ENCODE data around the gene SAG.
A peak's percentile ranks its signal among the peaks of the same experiment; 100 is the strongest.

SAG gene

GRCh38 chr2:233307565-233307964 is at the start of gene SAG:
Gene SAG (plus strand): TSS chr2:233307816. CDS start chr2:233309190, 1,374 bp downstream.
- DNase-seq, result no peak

- DNase-seq, result no peak
These were observed 49.4 kb upstream of the SAG start for GRCh38 chr2:233258211-233258610.

GRCh38 chr2:233259730-233260129 is 47.9 kb upstream of the SAG start:
- no peak for DNase-seq

GRCh38 chr2:233260661-233261060 is 47.0 kb upstream of the SAG start:
- no peak for DNase-seq

- no peak for DNase-seq
These were observed 45.6 kb upstream of the SAG start for GRCh38 chr2:233261819-233262555.

GRCh38 chr2:233262562-233262961 is 45.1 kb upstream of the SAG start:
- no peak for DNase-seq

GRCh38 chr2:233263045-233263570 is 44.5 kb upstream of the SAG start:
- no peak for DNase-seq

- no peak for DNase-seq
These were observed 42.9 kb upstream of the SAG start for GRCh38 chr2:233264667-233265066.

GRCh38 chr2:233265899-233266431 is 41.7 kb upstream of the SAG start:
- no peak for DNase-seq

GRCh38 chr2:233266481-233266880 is 41.1 kb upstream of the SAG start:
- no peak for DNase-seq

GRCh38 chr2:233267516-233268245 is 39.9 kb upstream of the SAG start:
- DNase-seq, result peak; percentile 67

- DNase-seq, result no peak
These were observed 37.2 kb upstream of the SAG start for GRCh38 chr2:233270366-233270765.

GRCh38 chr2:233270951-233271350 is 36.7 kb upstream of the SAG start:
- DNase-seq, result no peak

- DNase-seq, result no peak
These were observed 35.9 kb upstream of the SAG start for GRCh38 chr2:233271693-233272092.

- DNase-seq, result no peak
These were observed 34.5 kb upstream of the SAG start for GRCh38 chr2:233273120-233273519.

GRCh38 chr2:233275223-233275622 is 32.4 kb upstream of the SAG start:
- DNase-seq, result no peak

- no peak for DNase-seq
These were observed 28.7 kb upstream of the SAG start for GRCh38 chr2:233278921-233279320.

- no peak for DNase-seq
These were observed 27.4 kb upstream of the SAG start for GRCh38 chr2:233280114-233280693.

GRCh38 chr2:233281553-233281952 is 26.1 kb upstream of the SAG start:
- no peak for DNase-seq

GRCh38 chr2:233281992-233282603 is 25.5 kb upstream of the SAG start:
- DNase-seq, result no peak

- no peak for DNase-seq
These were observed 21.7 kb upstream of the SAG start for GRCh38 chr2:233285921-233286320.

GRCh38 chr2:233287871-233288270 is 19.7 kb upstream of the SAG start:
- no peak for DNase-seq

- no peak for DNase-seq
These were observed 19.0 kb upstream of the SAG start for GRCh38 chr2:233288663-233289062.
